GM23248 (cell line): ENCODE measurements around the gene C3orf33. TPM values are rescaled to one million over a fixed set of nuclear protein-coding genes. Genes with fewer than 3 reads are reported as not detected.

Experiments used
- DNase-seq: peaks from one replicate; pipeline ENCODE4 v3.0.0-alpha.2; 2015
- H2AFZ ChIP-seq: fragments of 200-600 bp; sonication (generic); 2 replicates; pipeline ENCODE4 v1.6.1; 2016; ENCODE audit warnings: antibody characterized with exemption
- H3F3A ChIP-seq: fragments of 200-600 bp; sonication (generic); 2 replicates; pipeline ENCODE4 v1.6.1; 2016; ENCODE audit warnings: mild to moderate bottlenecking, antibody characterized with exemption, mixed run types; ENCODE audit not compliant: insufficient read depth
- H3K27ac ChIP-seq: fragments of 200-600 bp; sonication (generic); 2 replicates; pipeline ENCODE4 v1.5.1; 2016; ENCODE audit warnings: mild to moderate bottlenecking
- H3K27me3 ChIP-seq: fragments of 200-600 bp; sonication (generic); replicated peaks from 2 replicates; pipeline ENCODE4 v1.6.1; 2016; ENCODE audit warnings: mild to moderate bottlenecking; ENCODE audit not compliant: insufficient read depth
- H3K36me3 ChIP-seq: fragments of 200-600 bp; sonication (generic); 2 replicates; pipeline ENCODE4 v1.6.1; 2016; ENCODE audit warnings: low read depth, mild to moderate bottlenecking
- H3K4me1 ChIP-seq: fragments of 200-600 bp; sonication (generic); 2 replicates; pipeline ENCODE4 v1.6.1; 2016; ENCODE audit warnings: mild to moderate bottlenecking; ENCODE audit not compliant: insufficient read depth
- H3K4me2 ChIP-seq: fragments of 200-600 bp; sonication (generic); one replicate; pipeline ENCODE4 v1.6.1; 2016; ENCODE audit warnings: mild to moderate bottlenecking; ENCODE audit not compliant: unreplicated experiment
- H3K4me3 ChIP-seq: fragments of 200-600 bp; sonication (generic); 2 replicates; pipeline ENCODE4 v1.5.1; 2016; ENCODE audit warnings: mild to moderate bottlenecking
- H3K79me2 ChIP-seq: fragments of 200-600 bp; sonication (generic); 2 replicates; pipeline ENCODE4 v1.6.1; 2016; ENCODE audit warnings: mild to moderate bottlenecking; ENCODE audit not compliant: insufficient read depth
- H3K9ac ChIP-seq: fragments of 200-600 bp; sonication (generic); 2 replicates; pipeline ENCODE4 v1.6.1; 2016; ENCODE audit warnings: mild to moderate bottlenecking
- H3K9me2 ChIP-seq: fragments of 200-600 bp; sonication (generic); 2 replicates; pipeline ENCODE4 v1.6.1; 2016; ENCODE audit warnings: mixed run types, mild to moderate bottlenecking, moderate library complexity; ENCODE audit not compliant: insufficient read depth
- H3K9me3 ChIP-seq: fragments of 200-600 bp; sonication (generic); one replicate; pipeline ENCODE4 v1.6.1; 2017; ENCODE audit warnings: low read depth
- H4K20me1 ChIP-seq: fragments of 200-600 bp; sonication (generic); 2 replicates; pipeline ENCODE4 v1.6.0; 2016; ENCODE audit not compliant: insufficient read depth
- EZH2 ChIP-seq: fragments of 200-600 bp; sonication (generic); IDR thresholded peaks from 2 replicates; pipeline ENCODE4 v1.6.1; 2018; ENCODE audit warnings: antibody characterized with exemption, mild to moderate bottlenecking; ENCODE audit not compliant: insufficient read depth, poor library complexity, severe bottlenecking
- EZH2phosphoT487 ChIP-seq: fragments of 200-600 bp; sonication (generic); IDR thresholded peaks from 2 replicates; pipeline ENCODE4 v1.6.1; 2018; ENCODE audit warnings: antibody characterized with exemption, moderate library complexity, mild to moderate bottlenecking, low read depth; ENCODE audit not compliant: insufficient read depth
- WGBS, 2 experiments: methylation state at CpG; one replicate each; pipeline ENCODE4 v1.1.6; 2015 to 2017; ENCODE audit warnings: low lambda C conversion rate in 2 of 2, low coverage in 1 of 2; ENCODE audit errors: missing lambda C conversion rate in 2 of 2; 5-methylcytosine and 5-hydroxymethylcytosine counted together
- in situ Hi-C: fragments of 300-500 bp; cut with MboI; formaldehyde crosslinking; loops from 2 replicates; pipeline ENCODE4 v1.15.0; 2020
- polyA plus RNA-seq: library from polyadenylated mRNA; unstranded; fragments of >200 nt; fragmentation: Nextera tagmentation; extraction: Ambion mirVana; gene quantifications from 2 replicates; pipeline ENCODE4 v1.2.1, GENCODE V29; 2016
- total RNA-seq: library from RNA; depleted of rRNA; stranded (reverse); fragments of >200 nt; shearing (Covaris generic); gene quantifications from 2 replicates; pipeline ENCODE4 v1.2.3, GENCODE V29; 2014

Gene C3orf33
- total and polyA plus RNA-seq, 2 experiments from 2014 or later, result 3.9 to 4.7 TPM

DNA sequence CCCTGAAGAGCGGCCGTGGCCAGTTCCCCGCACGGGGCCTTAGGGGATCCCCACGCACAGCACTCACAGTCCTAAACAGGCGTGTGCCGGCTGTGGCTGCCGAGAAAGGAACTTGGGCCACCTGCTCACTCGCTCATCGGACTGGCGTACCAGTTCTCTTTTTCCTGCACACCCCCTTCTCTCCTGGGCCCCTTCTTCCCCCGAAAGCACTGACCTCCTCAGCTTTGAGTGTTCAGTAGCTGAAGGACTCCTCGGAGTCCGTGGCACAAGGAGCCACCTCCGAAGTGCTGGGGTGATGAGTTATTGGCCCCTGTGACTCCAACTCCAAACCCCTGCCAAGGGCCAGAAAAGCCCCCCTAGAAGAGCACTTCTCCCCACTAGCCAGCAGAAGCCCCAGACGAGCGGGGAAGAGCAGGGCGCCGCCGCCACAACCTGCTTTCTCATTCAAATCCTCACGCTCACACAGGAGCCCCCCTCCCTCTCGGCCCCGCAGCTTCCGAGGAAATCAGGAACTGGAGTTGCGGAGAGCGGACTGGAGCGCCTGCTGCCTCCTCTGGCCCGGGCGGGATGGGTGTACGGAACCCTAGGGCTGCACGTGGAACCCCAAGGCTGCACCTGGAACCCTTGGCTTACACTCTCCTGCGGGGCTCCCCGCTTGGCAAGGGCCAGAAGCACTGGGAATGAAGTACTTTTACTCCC, 61.3 kb downstream of the C3orf33 start, which contains the start of gene PLCH1:
PLCH1 (minus strand) TSS at position 446 of the 699 bp plus-strand sequence. CDS start 40,847 bp downstream, outside the sequence.
- no peaks in the 10 kb centered on the region for H3K79me2 ChIP-seq
- H3K9me3 ChIP-seq, result no peaks in the 10 kb centered on the region
- H4K20me1 ChIP-seq, result no peaks in the 10 kb centered on the region
- in situ Hi-C loops, result no loop called here
- DNase-seq, result peak; percentile 72
- peak within 1 kb of the TSS; percentile 99 for H3K4me2 ChIP-seq
- no peaks in the 10 kb centered on the region for H3K9me2 ChIP-seq
- peak within 1 kb of the TSS; percentile 95 for H2AFZ ChIP-seq
- peak within 1 kb of the TSS; percentile 52 for H3K9ac ChIP-seq
- H3K27me3 ChIP-seq, result peaks cover 24% of the 10 kb centered on the region
- TF ChIP-seq EZH2 (no peak), EZH2phosphoT487 (no peak)
- no peaks in the 10 kb centered on the region for H3F3A ChIP-seq
- H3K4me3 ChIP-seq, result peak within 1 kb of the TSS; percentile 89
- no peaks in the 10 kb centered on the region for H3K36me3 ChIP-seq
- WGBS, 2 experiments, result 2 to 4% methylated on average over 33 of the region's 33 CpGs
- H3K27ac ChIP-seq, result no peak within 1 kb of the TSS
- H3K4me1 ChIP-seq, result 0 out of 2 replicates have a peak, but pooled peaks cover 3% of the 10 kb centered on the region

DNA sequence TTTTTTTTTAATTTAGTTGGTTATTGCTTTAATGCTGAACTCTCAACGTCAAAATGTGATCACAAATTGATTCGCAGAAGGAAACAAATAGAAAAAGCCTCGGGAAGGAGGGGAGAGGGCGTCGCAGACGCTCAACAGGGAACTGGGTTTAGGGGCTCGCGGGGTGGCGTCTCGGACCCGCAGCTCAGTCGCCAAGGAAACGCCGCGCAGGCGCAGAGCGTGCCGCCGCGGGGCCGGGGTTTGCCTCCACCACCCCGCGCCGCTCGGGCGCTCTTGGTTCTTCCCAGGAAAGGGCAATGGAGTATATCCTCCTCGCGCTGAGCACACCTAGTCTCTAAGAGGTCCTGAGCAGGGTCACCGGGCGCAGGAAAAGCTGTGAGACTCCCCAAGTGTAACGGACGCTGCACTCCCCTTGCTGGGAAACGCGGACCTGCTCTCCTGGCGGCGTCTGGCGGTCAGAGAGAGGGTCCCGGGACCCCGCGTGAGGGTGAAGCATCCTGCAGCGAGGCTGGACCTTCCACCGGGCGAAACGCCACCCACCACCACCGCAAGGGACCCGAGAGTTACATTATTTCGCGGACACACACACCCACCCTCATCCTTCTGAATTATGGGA, 62.0 kb downstream of the C3orf33 start:
- H3K4me3 ChIP-seq, result peak overlapping the region; percentile 89
- H3K36me3 ChIP-seq, result no peaks in the 10 kb centered on the region
- peaks cover 25% of the 10 kb centered on the region for H3K27me3 ChIP-seq
- H3F3A ChIP-seq, result no peaks in the 10 kb centered on the region
- no peaks in the 10 kb centered on the region for H3K9me2 ChIP-seq
- H3K27ac ChIP-seq, result no peak overlapping the region
- no peaks in the 10 kb centered on the region for H3K9me3 ChIP-seq
- H2AFZ ChIP-seq, result peak overlapping the region; percentile 95
- no peaks in the 10 kb centered on the region for H4K20me1 ChIP-seq
- peak overlapping the region; percentile 99 for H3K4me2 ChIP-seq
- H3K9ac ChIP-seq, result peak overlapping the region; percentile 52
- peak; percentile 23 for TF ChIP-seq EZH2
- TF ChIP-seq EZH2phosphoT487, result no peak
- no peaks in the 10 kb centered on the region for H3K79me2 ChIP-seq
- H3K4me1 ChIP-seq, result 0 out of 2 replicates have a peak, but pooled peaks cover 3% of the 10 kb centered on the region
- peak; percentile 59 for DNase-seq
- 1 to 2% methylated on average over 41 to 43 of the region's 48 CpGs for WGBS, 2 experiments
- in situ Hi-C loops, result no loop called here

DNA sequence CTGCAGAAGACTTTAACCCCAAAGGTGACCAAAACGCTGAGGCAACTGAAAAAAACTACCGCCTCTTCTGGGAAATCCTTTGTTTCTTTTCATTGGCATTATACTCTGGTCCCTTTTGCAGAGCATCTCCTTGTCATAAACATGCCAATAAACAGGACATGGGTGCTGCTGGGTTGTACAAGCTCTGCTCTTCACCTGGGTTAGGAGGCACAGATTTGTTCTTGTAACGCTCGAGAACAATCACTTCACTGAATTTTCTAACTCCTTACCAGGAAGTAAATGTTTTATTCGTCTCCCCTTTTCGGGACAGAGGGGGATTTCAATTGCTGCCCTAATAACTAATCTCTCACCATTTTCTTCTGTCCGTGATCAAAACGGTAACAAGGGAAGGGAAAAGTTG, 62.5 kb downstream of the C3orf33 start:
- Histone ChIP-seq H3K9me3 (no peaks in the 10 kb centered on the region), H3F3A (no peaks in the 10 kb centered on the region), H3K27me3 (peaks cover 29% of the 10 kb centered on the region), H3K79me2 (no peaks in the 10 kb centered on the region), H4K20me1 (no peaks in the 10 kb centered on the region), H3K9ac (peak overlapping the region; percentile 52), H3K27ac (no peak overlapping the region), H3K4me1 (0 out of 2 replicates have a peak, but pooled peaks cover 3% of the 10 kb centered on the region), H3K4me2 (peak overlapping the region; percentile 99), H3K9me2 (no peaks in the 10 kb centered on the region), H3K4me3 (peak overlapping the region; percentile 89), H3K36me3 (no peaks in the 10 kb centered on the region), H2AFZ (peak overlapping the region; percentile 95)
- 10 to 12% methylated on average over 8 of the region's 8 CpGs for WGBS, 2 experiments
- peak; percentile 18 for DNase-seq
- TF ChIP-seq EZH2phosphoT487 (no peak), EZH2 (no peak)
- in situ Hi-C loops, result no loop called here

DNA sequence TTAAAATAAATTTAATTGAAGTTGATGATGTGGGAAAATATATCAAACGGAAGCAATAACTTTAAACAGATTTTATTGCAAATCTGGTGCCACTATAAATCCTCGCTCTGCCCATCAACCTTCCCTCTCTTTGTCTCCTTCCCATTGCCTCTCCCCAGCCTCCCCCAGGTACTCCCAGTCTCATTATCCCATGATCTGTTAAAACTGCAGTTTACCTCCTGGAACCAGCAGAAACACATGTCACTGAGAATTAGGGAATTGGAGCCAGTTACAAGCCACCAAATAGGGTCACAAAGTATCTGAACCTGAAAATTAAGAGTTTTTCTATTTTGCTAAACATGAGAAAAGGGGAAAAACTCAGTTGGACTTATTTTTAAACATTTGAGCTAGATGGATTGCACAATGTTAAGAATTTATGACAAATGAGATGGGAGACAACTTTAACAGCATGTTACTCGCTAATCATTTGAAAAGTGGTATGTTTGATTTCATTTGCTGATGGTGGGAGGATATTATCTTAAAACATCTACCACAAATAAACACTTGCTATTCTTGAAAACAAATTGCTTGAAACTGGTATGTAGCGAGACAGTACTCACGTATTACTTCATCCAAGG, 63.6 kb downstream of the C3orf33 start:
- Histone ChIP-seq H3K4me2 (no peak overlapping the region), H3K27ac (no peak overlapping the region), H3K36me3 (no peaks in the 10 kb centered on the region), H3K4me1 (0 out of 2 replicates have a peak, but pooled peaks cover 3% of the 10 kb centered on the region), H3K79me2 (no peaks in the 10 kb centered on the region), H4K20me1 (no peaks in the 10 kb centered on the region), H3K9me3 (no peaks in the 10 kb centered on the region), H3K27me3 (peaks cover 29% of the 10 kb centered on the region), H3K9me2 (no peaks in the 10 kb centered on the region), H3K4me3 (no peak overlapping the region), H3F3A (no peaks in the 10 kb centered on the region), H3K9ac (no peak overlapping the region), H2AFZ (no peak overlapping the region)
- DNase-seq, result no peak
- in situ Hi-C loops, result no loop called here
- 78 to 79% methylated on average over 5 of the region's 5 CpGs for WGBS, 2 experiments
- no peak for TF ChIP-seq EZH2
